ENCODE results near the gene PRSS56. TPM values are rescaled to one million over a fixed set of nuclear protein-coding genes. Genes with fewer than 3 reads are reported as not detected.

Gene PRSS56
- total RNA-seq, 2 donors from 2014 or later: not detected

- Histone ChIP-seq H3K36me3 (ENCODE audit: control insufficient read depth, insufficient read depth, low read length) (peaks cover 73% of the 10 kb centered on the region), H3K27me3 (ENCODE audit: control insufficient read depth, insufficient read depth, low read length, poor library complexity, severe bottlenecking) (no peaks in the 10 kb centered on the region), H3K4me1 (ENCODE audit: control insufficient read depth, insufficient read depth, low read length) (no peaks in the 10 kb centered on the region), H3K27ac (ENCODE audit: low read depth, low read length) (no peak overlapping the region), H3K9me3 (ENCODE audit: control insufficient read depth, low read length) (no peaks in the 10 kb centered on the region), H3K4me3 (ENCODE audit: low read length) (no peak overlapping the region), H3K9ac (ENCODE audit: extremely low read depth, low read length, poor library complexity, severe bottlenecking) (no peak overlapping the region)
- 94 to 100% methylated on average over 3 to 8 of the region's 8 CpGs for WGBS, 2 experiments (ENCODE audit: insufficient coverage in 1 of 2, insufficient read length in 1 of 2)
- Mint-ChIP-seq H3K4me1 (no peaks in the 10 kb centered on the region), H3K9me3 (no peaks in the 10 kb centered on the region), H3K27ac (no peak overlapping the region), H3K4me3 (no peak overlapping the region), H3K36me3 (ENCODE audit: low read depth) (peaks cover 66% of the 10 kb centered on the region), H3K27me3 (ENCODE audit: insufficient read depth) (no peaks in the 10 kb centered on the region)
- DNase-seq: no peak
- no peak for TF ChIP-seq CTCF (conservative IDR thresholded peaks at IDR 0.05)
Observed at GRCh38 chr2:232573771-232574435, 53.7 kb downstream of the PRSS56 start.

GRCh38 chr2:232574674-232575403, 54.7 kb downstream of the PRSS56 start:
- Histone ChIP-seq H3K27me3 (ENCODE audit: control insufficient read depth, insufficient read depth, low read length, poor library complexity, severe bottlenecking) (no peaks in the 10 kb centered on the region), H3K27ac (ENCODE audit: low read depth, low read length) (no peak overlapping the region), H3K4me1 (ENCODE audit: control insufficient read depth, insufficient read depth, low read length) (no peaks in the 10 kb centered on the region), H3K9me3 (ENCODE audit: control insufficient read depth, low read length) (no peaks in the 10 kb centered on the region), H3K36me3 (ENCODE audit: control insufficient read depth, insufficient read depth, low read length) (peaks cover 67% of the 10 kb centered on the region), H3K4me3 (ENCODE audit: low read length) (no peak overlapping the region), H3K9ac (ENCODE audit: extremely low read depth, low read length, poor library complexity, severe bottlenecking) (no peak overlapping the region)
- no peak for TF ChIP-seq CTCF (conservative IDR thresholded peaks at IDR 0.05)
- no peak overlapping the region for H3K4me3 Mint-ChIP-seq
- no peaks in the 10 kb centered on the region for H3K4me1 Mint-ChIP-seq
- H3K27ac Mint-ChIP-seq: no peak overlapping the region
- WGBS, 2 experiments (ENCODE audit: insufficient coverage in 1 of 2, insufficient read length in 1 of 2): 97 to 100% methylated on average over 2 to 5 of the region's 5 CpGs
- H3K9me3 Mint-ChIP-seq: no peaks in the 10 kb centered on the region
- no peak for DNase-seq
- no peaks in the 10 kb centered on the region for H3K27me3 Mint-ChIP-seq (ENCODE audit: insufficient read depth)
- peaks cover 59% of the 10 kb centered on the region for H3K36me3 Mint-ChIP-seq (ENCODE audit: low read depth)

Other genes with a start within 250 kb of the PRSS56 start
- gene ALPP, start 141.6 kb upstream of the PRSS56 start, total RNA-seq: not detected
- not detected for gene ALPG, start 113.5 kb upstream of the PRSS56 start, total RNA-seq
- gene ALPI, start 64.2 kb upstream of the PRSS56 start, total RNA-seq: not detected
- 1 to 10 TPM; 1.6 to 4.6 TPM for gene ECEL1, start 32.6 kb upstream of the PRSS56 start, total RNA-seq
- gene CHRND, start 5.8 kb downstream of the PRSS56 start, total RNA-seq: under 1 TPM in 1 of 2 donors, not detected in 1; 0.11 TPM
- not detected for gene CHRNG, start 19.3 kb downstream of the PRSS56 start, total RNA-seq
- gene TIGD1, start 30.2 kb downstream of the PRSS56 start, total RNA-seq: 1 to 10 TPM; 6.5 to 6.7 TPM
- gene EIF4E2, start 30.3 kb downstream of the PRSS56 start, total RNA-seq: 100 to 1,000 TPM; 105 to 116 TPM
- gene EFHD1, start 113.2 kb downstream of the PRSS56 start, total RNA-seq: 10 to 100 TPM in 1 of 2 donors, 1 to 10 TPM in 1; 6.8 to 12.5 TPM
- gene GIGYF2, start 176.9 kb downstream of the PRSS56 start, total RNA-seq: 10 to 100 TPM; 62.5 to 72.3 TPM